ENCODE measurements around the gene STYK1.
"Not testable (repeated sequence)": the region's sequence is repeated elsewhere in the genome, so short reads cannot be mapped to it uniquely, and the experiment has no call there.

Gene STYK1

DNA sequence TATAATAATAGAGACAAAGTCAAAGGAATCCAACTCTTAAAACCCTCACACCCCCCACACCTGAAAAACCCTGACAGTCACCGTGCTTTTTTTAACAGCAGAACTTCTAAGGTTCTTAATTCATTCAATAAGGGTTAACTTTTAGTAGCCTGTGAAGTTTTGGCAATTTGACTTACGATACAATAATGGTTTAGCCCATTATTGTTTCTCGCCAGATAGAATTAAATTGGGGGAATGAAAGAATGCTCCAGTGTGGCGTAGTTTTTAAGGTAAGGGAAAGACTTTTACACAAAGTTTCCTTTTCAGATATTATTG is 59.8 kb downstream of the STYK1 start:
- Histone ChIP-seq H3K9ac (ENCODE audit: low read depth in 1 of 2, low read length in 2 of 2) (peak overlapping the region; percentile 87 to 95), H3K27ac (ENCODE audit: low read depth in 2 of 2, low read length in 2 of 2) (peak overlapping the region; percentile 78 to 82)

DNA sequence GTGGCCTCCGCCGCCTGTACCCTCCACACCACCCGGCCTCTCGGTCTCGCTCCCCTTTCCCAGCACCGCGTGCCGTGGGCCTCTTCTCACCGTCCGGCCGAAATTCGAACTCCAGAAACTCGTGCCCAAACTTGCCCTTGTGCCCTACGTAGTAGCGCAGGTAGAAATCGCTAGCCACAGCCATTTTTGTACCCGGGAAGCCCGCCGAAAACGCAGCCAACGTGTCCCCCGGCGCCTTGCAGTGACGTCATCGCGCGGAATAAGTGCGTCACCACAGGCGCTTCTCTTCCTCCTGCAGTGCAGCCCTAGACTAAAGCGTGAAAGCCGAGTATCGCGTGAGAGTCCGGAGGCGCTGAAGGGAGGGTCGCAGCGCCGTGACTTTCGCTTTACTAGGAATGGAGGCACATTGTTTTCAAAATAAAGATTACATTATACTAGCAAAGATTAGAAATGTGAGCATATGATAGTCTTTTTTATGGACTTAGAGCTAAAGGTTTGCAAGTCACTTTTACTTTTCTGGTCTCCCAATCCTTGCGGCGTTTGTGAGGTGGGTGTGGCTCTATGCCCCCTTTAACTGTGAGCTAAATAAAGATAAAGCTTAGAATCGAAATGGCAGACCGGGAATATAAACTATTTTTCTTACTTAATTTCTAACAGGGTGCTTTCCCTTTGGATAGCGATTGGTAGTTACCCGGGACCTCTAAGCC is 60.4 kb downstream of the STYK1 start, which contains the start of gene MAGOHB:
TSS of gene MAGOHB (minus strand) at position 261 of the 707 bp plus-strand sequence. CDS start at position 184, 77 bp downstream.
- Histone ChIP-seq H3K27me3 (ENCODE audit: control insufficient read depth in 2 of 2, insufficient read depth in 2 of 2, low read length in 2 of 2) (no peaks in the 10 kb centered on the region), H3K36me3 (ENCODE audit: control insufficient read depth in 2 of 2, insufficient read depth in 2 of 2, low read length in 2 of 2) (peaks cover 5 to 8% of the 10 kb centered on the region in 2 donors), H3K4me1 (ENCODE audit: control insufficient read depth in 2 of 2, insufficient read depth in 2 of 2, low read length in 2 of 2) (peaks cover 10 to 12% of the 10 kb centered on the region in 2 donors), H3K27ac (ENCODE audit: low read depth in 2 of 2, low read length in 2 of 2) (peak within 1 kb of the TSS; percentile 78 to 82), H3K9me3 (ENCODE audit: control insufficient read depth in 2 of 2, low read length in 2 of 2) (no peaks in the 10 kb centered on the region), H3K9ac (ENCODE audit: low read depth in 1 of 2, low read length in 2 of 2) (peak within 1 kb of the TSS; percentile 87 to 95), H3K4me3 (ENCODE audit: low read length in 2 of 2) (peak within 1 kb of the TSS; percentile 83 to 86)

More for the DNA sequence above, 59.8 kb downstream of the STYK1 start:
- Histone ChIP-seq H3K36me3 (ENCODE audit: control insufficient read depth in 2 of 2, insufficient read depth in 2 of 2, low read length in 2 of 2) (peaks cover under 1 to 9% of the 10 kb centered on the region in 2 donors), H3K4me3 (ENCODE audit: low read length in 2 of 2) (peak overlapping the region; percentile 83 to 86), H3K9me3 (ENCODE audit: control insufficient read depth in 2 of 2, low read length in 2 of 2) (no peaks in the 10 kb centered on the region), H3K4me1 (ENCODE audit: control insufficient read depth in 2 of 2, insufficient read depth in 2 of 2, low read length in 2 of 2) (peaks cover 10 to 12% of the 10 kb centered on the region in 2 donors), H3K27me3 (ENCODE audit: control insufficient read depth in 2 of 2, insufficient read depth in 2 of 2, low read length in 2 of 2) (no peaks in the 10 kb centered on the region)

DNA sequence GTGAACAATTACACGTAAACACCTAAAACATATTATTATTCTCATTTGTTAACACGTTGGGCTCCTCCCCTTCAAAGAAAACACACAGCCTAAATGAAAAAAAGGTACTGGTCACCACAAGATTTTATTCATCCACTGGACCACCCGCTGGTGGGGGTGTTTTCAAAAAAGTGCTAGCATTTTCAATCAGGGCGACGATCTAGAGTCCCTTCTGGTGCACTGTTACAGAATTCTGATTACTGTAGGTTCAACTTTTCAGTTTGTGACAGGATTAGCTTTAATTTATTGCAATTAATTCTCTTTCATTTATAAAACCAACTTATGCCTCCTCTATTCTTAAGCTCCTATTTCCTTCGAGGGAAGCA is 60.9 kb downstream of the STYK1 start:
- peaks cover 6 to 8% of the 10 kb centered on the region in 2 donors for H3K36me3 ChIP-seq (ENCODE audit: control insufficient read depth in 2 of 2, insufficient read depth in 2 of 2, low read length in 2 of 2)
- peaks cover 10 to 12% of the 10 kb centered on the region in 2 donors for H3K4me1 ChIP-seq (ENCODE audit: control insufficient read depth in 2 of 2, insufficient read depth in 2 of 2, low read length in 2 of 2)
- H3K27me3 ChIP-seq (ENCODE audit: control insufficient read depth in 2 of 2, insufficient read depth in 2 of 2, low read length in 2 of 2): no peaks in the 10 kb centered on the region
- H3K9me3 ChIP-seq (ENCODE audit: control insufficient read depth in 2 of 2, low read length in 2 of 2): no peaks in the 10 kb centered on the region
- peak overlapping the region; percentile 83 to 86 for H3K4me3 ChIP-seq (ENCODE audit: low read length in 2 of 2)
- peak overlapping the region; percentile 78 to 82 for H3K27ac ChIP-seq (ENCODE audit: low read depth in 2 of 2, low read length in 2 of 2)
- H3K9ac ChIP-seq (ENCODE audit: low read depth in 1 of 2, low read length in 2 of 2): peak overlapping the region; percentile 87 to 95

DNA sequence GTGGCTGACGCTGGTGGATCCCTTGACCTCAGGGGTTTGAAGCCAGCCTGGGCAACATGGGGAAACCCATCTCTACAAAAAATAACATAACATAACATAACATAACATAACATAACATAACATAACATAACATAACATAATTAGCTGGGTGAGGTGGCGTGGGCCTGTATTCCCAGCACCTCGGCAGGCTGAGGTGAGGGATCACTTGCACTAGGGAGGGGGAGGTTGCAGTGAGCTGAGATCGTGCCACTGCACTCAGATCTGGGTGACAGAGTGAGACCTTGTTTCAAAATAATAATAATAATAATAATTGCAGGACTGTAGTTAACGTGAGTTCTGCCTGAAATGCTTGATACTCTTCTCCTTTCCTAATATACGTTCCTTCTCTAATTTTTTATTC is 61.7 kb downstream of the STYK1 start:
- Histone ChIP-seq H3K4me1 (ENCODE audit: control insufficient read depth in 2 of 2, insufficient read depth in 2 of 2, low read length in 2 of 2) (peaks cover 10 to 12% of the 10 kb centered on the region in 2 donors), H3K36me3 (ENCODE audit: control insufficient read depth in 2 of 2, insufficient read depth in 2 of 2, low read length in 2 of 2) (peaks cover 11 to 14% of the 10 kb centered on the region in 2 donors), H3K27me3 (ENCODE audit: control insufficient read depth in 2 of 2, insufficient read depth in 2 of 2, low read length in 2 of 2) (no peaks in the 10 kb centered on the region), H3K4me3 (ENCODE audit: low read length in 2 of 2) (peak overlapping the region; percentile 83 to 86), H3K9ac (ENCODE audit: low read depth in 1 of 2, low read length in 2 of 2) (peak overlapping the region in 1 of 2 donors; percentile 95), H3K27ac (ENCODE audit: low read depth in 2 of 2, low read length in 2 of 2) (no peak overlapping the region), H3K9me3 (ENCODE audit: control insufficient read depth in 2 of 2, low read length in 2 of 2) (no peaks in the 10 kb centered on the region)

DNA sequence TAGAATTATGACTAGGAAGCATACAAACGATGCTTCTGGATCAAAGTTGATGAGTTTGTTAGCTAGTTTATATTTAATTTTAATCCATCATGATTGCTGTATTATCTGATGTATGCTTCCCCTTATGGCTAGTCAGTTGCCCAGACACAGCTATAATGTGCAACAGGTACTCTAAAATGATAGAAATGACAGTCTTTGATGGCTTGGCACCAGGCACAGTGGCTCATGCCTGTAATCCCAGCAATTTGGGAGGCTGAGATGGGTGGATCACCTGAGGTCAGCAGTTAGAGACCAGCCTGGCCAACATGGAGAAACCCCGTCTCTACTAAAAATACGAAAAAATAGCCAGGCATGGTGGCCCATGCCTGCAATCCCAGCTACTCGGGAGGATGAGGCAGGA is 62.6 kb downstream of the STYK1 start:
- H3K9me3 ChIP-seq (ENCODE audit: control insufficient read depth in 2 of 2, low read length in 2 of 2); H3K27me3 ChIP-seq (ENCODE audit: control insufficient read depth in 2 of 2, insufficient read depth in 2 of 2, low read length in 2 of 2); H3K9ac ChIP-seq (ENCODE audit: low read depth in 1 of 2, low read length in 2 of 2); H3K4me3 ChIP-seq (ENCODE audit: low read length in 2 of 2); H3K27ac ChIP-seq (ENCODE audit: low read depth in 2 of 2, low read length in 2 of 2): not testable (repeated sequence)
- Histone ChIP-seq H3K4me1 (ENCODE audit: control insufficient read depth in 2 of 2, insufficient read depth in 2 of 2, low read length in 2 of 2) (peaks cover 10 to 12% of the 10 kb centered on the region in 2 donors), H3K36me3 (ENCODE audit: control insufficient read depth in 2 of 2, insufficient read depth in 2 of 2, low read length in 2 of 2) (peaks cover 16 to 18% of the 10 kb centered on the region in 2 donors)

DNA sequence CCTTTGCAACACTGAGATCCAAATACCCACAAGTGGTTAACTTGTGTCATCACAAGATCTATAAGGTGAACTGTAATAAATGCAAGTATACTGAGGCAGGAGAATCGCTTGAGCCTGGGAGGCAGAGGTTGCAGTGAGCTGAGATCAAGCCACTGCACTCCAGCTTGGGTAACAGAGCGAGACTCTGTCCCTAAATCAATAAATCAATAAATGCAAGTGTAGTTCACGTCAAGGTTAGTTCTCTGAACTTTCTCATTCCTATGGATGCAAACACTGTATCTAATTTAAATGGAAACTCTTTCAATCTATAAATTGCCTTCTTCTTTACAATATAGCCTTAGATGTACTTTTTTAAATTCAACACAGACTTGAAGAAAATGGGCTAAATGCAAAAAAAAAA is 63.7 kb downstream of the STYK1 start:
- Histone ChIP-seq H3K36me3 (ENCODE audit: control insufficient read depth in 2 of 2, insufficient read depth in 2 of 2, low read length in 2 of 2) (peaks cover 18 to 21% of the 10 kb centered on the region in 2 donors), H3K9me3 (ENCODE audit: control insufficient read depth in 2 of 2, low read length in 2 of 2) (no peaks in the 10 kb centered on the region), H3K27ac (ENCODE audit: low read depth in 2 of 2, low read length in 2 of 2) (no peak overlapping the region), H3K9ac (ENCODE audit: low read depth in 1 of 2, low read length in 2 of 2) (no peak overlapping the region), H3K4me3 (ENCODE audit: low read length in 2 of 2) (no peak overlapping the region), H3K27me3 (ENCODE audit: control insufficient read depth in 2 of 2, insufficient read depth in 2 of 2, low read length in 2 of 2) (no peaks in the 10 kb centered on the region), H3K4me1 (ENCODE audit: control insufficient read depth in 2 of 2, insufficient read depth in 2 of 2, low read length in 2 of 2) (peaks cover 10 to 12% of the 10 kb centered on the region in 2 donors)

DNA sequence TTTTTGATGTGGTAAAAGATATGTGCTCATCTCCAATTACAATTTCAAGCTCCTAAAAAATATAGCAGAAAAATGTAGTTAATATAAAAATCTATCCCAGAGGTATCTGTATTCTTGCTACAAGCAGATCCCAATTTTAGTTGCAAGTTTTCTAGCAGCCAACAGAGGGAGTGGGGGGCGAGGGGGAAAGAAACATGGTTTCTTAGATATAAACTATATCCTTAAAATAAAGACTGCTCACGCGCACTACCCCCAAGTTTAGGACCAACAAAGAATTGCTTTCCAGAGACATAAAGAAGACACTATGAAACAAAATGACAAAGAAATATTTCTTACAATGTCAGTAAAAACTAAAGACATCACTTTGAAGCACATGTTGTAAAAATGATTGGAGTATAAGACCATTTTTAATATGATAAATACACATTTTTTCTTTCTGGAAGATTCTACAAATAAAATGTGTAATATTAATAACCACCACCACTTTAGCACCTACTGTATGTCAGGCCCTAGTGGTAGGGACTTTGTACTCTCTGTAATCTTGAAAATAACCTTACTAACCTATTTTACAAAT is 65.9 kb downstream of the STYK1 start:
- H3K9ac ChIP-seq (ENCODE audit: low read depth in 1 of 2, low read length in 2 of 2): no peak overlapping the region
- H3K9me3 ChIP-seq (ENCODE audit: control insufficient read depth in 2 of 2, low read length in 2 of 2): no peaks in the 10 kb centered on the region
- H3K27me3 ChIP-seq (ENCODE audit: control insufficient read depth in 2 of 2, insufficient read depth in 2 of 2, low read length in 2 of 2): no peaks in the 10 kb centered on the region
- peaks cover 10 to 12% of the 10 kb centered on the region in 2 donors for H3K4me1 ChIP-seq (ENCODE audit: control insufficient read depth in 2 of 2, insufficient read depth in 2 of 2, low read length in 2 of 2)
- H3K4me3 ChIP-seq (ENCODE audit: low read length in 2 of 2): no peak overlapping the region
- H3K36me3 ChIP-seq (ENCODE audit: control insufficient read depth in 2 of 2, insufficient read depth in 2 of 2, low read length in 2 of 2): peaks cover 21% of the 10 kb centered on the region in 2 donors
- H3K27ac ChIP-seq (ENCODE audit: low read depth in 2 of 2, low read length in 2 of 2): no peak overlapping the region

DNA sequence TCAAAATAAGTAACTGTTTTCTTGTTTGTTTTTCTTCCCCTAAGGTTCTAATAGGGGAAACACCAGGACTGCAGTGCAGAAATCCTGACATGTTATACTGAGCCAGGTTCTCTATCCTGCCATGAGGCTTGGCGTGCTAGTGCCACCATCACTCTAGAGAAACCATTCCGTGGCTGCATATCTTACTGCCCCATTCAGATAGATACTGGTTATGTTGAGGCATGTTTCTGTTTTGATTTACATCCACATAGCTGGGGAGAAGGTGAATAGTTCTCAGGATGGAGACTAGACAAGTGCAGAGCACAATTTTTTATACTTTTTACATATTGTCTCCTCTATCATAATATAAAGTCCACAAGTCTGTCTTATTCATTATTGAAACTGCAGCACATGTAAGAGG is 72.0 kb downstream of the STYK1 start:
- Histone ChIP-seq H3K9me3 (ENCODE audit: control insufficient read depth in 2 of 2, low read length in 2 of 2) (no peaks in the 10 kb centered on the region), H3K27ac (ENCODE audit: low read depth in 2 of 2, low read length in 2 of 2) (no peak overlapping the region), H3K9ac (ENCODE audit: low read depth in 1 of 2, low read length in 2 of 2) (no peak overlapping the region), H3K36me3 (ENCODE audit: control insufficient read depth in 2 of 2, insufficient read depth in 2 of 2, low read length in 2 of 2) (peaks cover 5 to 7% of the 10 kb centered on the region in 2 donors), H3K4me3 (ENCODE audit: low read length in 2 of 2) (no peak overlapping the region), H3K4me1 (ENCODE audit: control insufficient read depth in 2 of 2, insufficient read depth in 2 of 2, low read length in 2 of 2) (no peaks in the 10 kb centered on the region), H3K27me3 (ENCODE audit: control insufficient read depth in 2 of 2, insufficient read depth in 2 of 2, low read length in 2 of 2) (no peaks in the 10 kb centered on the region)

DNA sequence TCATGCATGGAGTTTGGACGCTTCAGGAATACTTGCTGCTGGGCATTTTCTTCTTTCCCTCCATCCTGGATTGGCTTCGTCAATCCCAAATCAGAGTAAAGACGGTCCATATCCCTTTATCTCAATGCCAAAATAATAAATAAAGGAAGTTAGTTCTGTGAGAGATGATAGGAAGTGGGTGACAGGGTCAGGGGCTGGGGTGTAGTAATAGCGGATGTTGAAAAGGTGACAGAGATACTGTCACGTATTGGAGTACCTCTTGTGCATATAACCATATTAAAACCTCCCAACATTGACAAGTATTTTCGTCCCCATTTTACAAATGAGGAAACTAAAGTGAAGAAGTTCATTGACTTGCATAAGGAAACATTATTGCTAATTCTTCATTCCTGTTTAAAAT is 72.9 kb downstream of the STYK1 start:
- H3K4me3 ChIP-seq (ENCODE audit: low read length in 2 of 2): no peak overlapping the region

DNA sequence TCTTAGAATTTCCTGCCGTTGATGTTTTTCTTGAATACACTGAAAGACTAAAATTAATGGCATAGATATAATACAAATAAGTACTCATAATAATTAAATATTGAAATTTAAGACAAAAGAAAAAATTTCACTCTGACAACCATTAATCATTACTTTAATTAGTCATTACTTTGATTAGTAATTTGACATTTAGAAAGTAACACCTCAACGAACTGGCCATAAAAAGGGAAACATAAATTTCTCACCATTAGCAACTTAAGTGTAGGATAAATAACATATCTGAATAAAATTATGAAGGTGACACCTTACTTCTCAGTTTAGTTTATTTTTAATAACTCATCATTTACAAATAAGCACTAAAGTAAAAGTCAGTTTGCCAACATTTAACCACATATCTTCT is 78.0 kb downstream of the STYK1 start:
- Histone ChIP-seq H3K9ac (ENCODE audit: low read depth in 1 of 2, low read length in 2 of 2) (no peak overlapping the region), H3K9me3 (ENCODE audit: control insufficient read depth in 2 of 2, low read length in 2 of 2) (no peaks in the 10 kb centered on the region), H3K4me3 (ENCODE audit: low read length in 2 of 2) (no peak overlapping the region), H3K4me1 (ENCODE audit: control insufficient read depth in 2 of 2, insufficient read depth in 2 of 2, low read length in 2 of 2) (no peaks in the 10 kb centered on the region), H3K27ac (ENCODE audit: low read depth in 2 of 2, low read length in 2 of 2) (no peak overlapping the region), H3K36me3 (ENCODE audit: control insufficient read depth in 2 of 2, insufficient read depth in 2 of 2, low read length in 2 of 2) (peaks cover 3 to 4% of the 10 kb centered on the region in 2 donors), H3K27me3 (ENCODE audit: control insufficient read depth in 2 of 2, insufficient read depth in 2 of 2, low read length in 2 of 2) (no peaks in the 10 kb centered on the region)

More for the DNA sequence above, 72.9 kb downstream of the STYK1 start:
- no peaks in the 10 kb centered on the region for H3K27me3 ChIP-seq (ENCODE audit: control insufficient read depth in 2 of 2, insufficient read depth in 2 of 2, low read length in 2 of 2)
- no peak overlapping the region for H3K9ac ChIP-seq (ENCODE audit: low read depth in 1 of 2, low read length in 2 of 2)
- peaks cover 3 to 5% of the 10 kb centered on the region in 2 donors for H3K36me3 ChIP-seq (ENCODE audit: control insufficient read depth in 2 of 2, insufficient read depth in 2 of 2, low read length in 2 of 2)
- no peaks in the 10 kb centered on the region for H3K9me3 ChIP-seq (ENCODE audit: control insufficient read depth in 2 of 2, low read length in 2 of 2)
- no peak overlapping the region for H3K27ac ChIP-seq (ENCODE audit: low read depth in 2 of 2, low read length in 2 of 2)
- no peaks in the 10 kb centered on the region for H3K4me1 ChIP-seq (ENCODE audit: control insufficient read depth in 2 of 2, insufficient read depth in 2 of 2, low read length in 2 of 2)

Measured in mucosa of rectum (tissue), 2 donors.